Fibroblast of mammary gland (primary cell): ENCODE measurements around the gene KIAA0513.

Source experiments
- DNase-seq: peaks from one replicate; pipeline ENCODE4 v3.0.0-alpha.2; 2010; ENCODE audit warnings: low read depth
- H3K4me3 ChIP-seq: 2 replicates; pipeline ENCODE4 v1.5.1; 2011; ENCODE audit warnings: low read depth, mild to moderate bottlenecking, low read length, moderate library complexity; ENCODE audit not compliant: control insufficient read depth
- TF ChIP-seq, protein P1 (sequence below): conservative IDR thresholded peaks from 2 replicates; pipeline ENCODE4 v1.5.1; 2011; ENCODE audit warnings: low read depth, low read length, inconsistent platforms; ENCODE audit not compliant: control insufficient read depth, insufficient read depth

KIAA0513 gene

GRCh38 chr16:85100265-85100664 lies 72.7 kb downstream of the KIAA0513 start:
- TF ChIP-seq, protein P1, sequence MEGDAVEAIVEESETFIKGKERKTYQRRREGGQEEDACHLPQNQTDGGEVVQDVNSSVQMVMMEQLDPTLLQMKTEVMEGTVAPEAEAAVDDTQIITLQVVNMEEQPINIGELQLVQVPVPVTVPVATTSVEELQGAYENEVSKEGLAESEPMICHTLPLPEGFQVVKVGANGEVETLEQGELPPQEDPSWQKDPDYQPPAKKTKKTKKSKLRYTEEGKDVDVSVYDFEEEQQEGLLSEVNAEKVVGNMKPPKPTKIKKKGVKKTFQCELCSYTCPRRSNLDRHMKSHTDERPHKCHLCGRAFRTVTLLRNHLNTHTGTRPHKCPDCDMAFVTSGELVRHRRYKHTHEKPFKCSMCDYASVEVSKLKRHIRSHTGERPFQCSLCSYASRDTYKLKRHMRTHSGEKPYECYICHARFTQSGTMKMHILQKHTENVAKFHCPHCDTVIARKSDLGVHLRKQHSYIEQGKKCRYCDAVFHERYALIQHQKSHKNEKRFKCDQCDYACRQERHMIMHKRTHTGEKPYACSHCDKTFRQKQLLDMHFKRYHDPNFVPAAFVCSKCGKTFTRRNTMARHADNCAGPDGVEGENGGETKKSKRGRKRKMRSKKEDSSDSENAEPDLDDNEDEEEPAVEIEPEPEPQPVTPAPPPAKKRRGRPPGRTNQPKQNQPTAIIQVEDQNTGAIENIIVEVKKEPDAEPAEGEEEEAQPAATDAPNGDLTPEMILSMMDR: no peak
- H3K4me3 ChIP-seq: no peak overlapping the region
- DNase-seq: no peak

DNA sequence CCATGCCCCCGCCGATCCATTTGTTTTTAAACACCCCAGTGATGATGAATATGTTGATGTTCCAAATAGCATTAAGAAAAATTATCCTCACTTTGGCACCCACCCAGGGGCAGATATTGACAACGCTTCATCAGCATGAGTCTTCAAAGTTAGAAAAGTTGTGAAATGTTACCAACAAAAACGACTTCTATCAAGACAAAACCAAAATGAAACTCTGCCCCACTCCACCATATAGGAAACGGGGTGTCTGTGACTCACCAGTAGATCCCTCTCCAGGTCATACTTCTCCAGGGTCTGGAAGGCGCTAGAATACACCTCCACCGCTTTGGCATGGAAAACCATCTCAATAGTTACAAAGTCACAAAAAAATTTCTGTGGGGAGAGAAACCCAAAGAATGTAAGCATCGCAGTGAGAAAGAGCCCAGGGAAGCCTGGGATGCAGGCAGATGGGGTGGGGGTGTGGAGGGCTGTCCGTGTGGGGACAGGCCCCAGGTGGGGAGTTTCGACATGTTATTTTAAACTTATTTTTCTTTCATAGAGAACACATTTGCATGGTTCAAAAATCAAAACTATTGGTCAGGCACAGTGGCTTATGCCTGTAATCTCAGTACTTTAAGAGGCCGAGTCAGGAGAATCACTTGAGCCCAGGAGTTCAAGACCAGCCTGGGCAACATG lies 74.5 kb downstream of the KIAA0513 start:
- no peak overlapping the region for H3K4me3 ChIP-seq
- TF ChIP-seq, protein P1: no peak
- no peak for DNase-seq

DNA sequence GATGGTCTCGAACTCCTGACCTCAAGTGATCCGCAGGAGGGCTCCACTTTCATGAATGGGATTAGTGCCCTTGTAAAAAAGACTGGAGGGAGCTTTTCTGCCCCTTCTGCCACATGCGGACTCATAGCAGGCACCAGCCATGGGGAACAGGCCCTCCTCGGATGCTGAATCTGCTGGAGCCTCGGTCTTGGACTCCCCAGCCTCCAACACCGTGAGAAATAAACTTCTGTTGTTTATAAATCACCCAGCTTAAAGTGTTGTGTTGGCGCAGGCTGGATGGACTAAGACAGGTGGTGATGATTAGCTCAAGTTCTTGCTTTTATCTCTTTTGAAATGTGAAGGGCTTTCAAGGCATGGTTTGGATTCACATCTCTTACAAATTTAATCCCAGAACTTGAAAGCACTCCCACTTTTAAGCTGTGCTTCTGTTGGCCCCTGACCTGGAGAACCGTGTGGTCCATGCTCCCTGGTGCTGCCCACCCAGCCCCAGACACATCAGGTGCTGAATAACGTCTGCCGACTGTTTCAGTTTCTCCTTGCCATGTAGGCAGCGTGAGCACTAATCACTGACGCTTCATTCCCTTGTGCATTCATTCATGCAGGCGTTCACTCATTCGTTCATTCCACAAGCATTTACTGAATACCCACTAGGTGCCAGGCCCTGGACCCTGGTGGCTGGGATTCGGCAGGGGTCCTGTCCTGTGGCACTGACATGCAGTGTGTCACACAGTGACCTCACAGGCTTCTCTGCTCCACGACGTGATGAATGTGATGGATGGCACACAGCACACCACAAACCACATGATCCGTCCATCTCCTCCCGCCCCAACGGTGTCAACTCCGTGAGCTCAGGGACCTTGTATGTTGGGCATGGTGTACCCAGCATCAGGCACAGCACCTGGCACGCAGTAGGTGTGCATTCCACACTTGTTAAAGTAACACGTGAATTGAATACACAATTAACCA lies 75.8 kb downstream of the KIAA0513 start:
- no peak overlapping the region for H3K4me3 ChIP-seq
- TF ChIP-seq, protein P1: no peak
- no peak for DNase-seq

DNA sequence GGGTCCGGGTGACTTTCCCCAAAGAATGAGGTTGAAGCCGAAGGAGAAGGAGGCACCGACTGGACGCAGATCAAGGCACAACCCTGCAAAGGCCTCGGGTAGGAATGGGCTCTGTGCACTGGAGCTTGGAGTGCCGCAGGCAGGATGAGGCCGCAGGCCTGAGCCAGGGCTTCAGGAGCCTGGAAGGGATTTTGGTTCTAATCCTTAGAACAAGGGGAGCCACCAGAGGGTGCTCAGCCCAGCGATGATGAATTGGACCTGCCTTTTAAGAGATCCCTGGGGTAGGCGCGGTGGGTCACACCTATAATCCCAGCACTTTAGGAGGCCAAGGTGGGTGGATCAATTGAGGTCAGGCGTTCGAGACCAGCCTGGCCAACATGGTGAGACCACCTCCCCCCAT lies 76.6 kb downstream of the KIAA0513 start:
- no peak for DNase-seq
- TF ChIP-seq, protein P1: no peak

GRCh38 chr16:85104821-85105391 lies 77.3 kb downstream of the KIAA0513 start:
- no peak overlapping the region for H3K4me3 ChIP-seq
- no peak for DNase-seq
- TF ChIP-seq, protein P1: no peak

More for the DNA sequence above, 76.6 kb downstream of the KIAA0513 start:
- no peak overlapping the region for H3K4me3 ChIP-seq

DNA sequence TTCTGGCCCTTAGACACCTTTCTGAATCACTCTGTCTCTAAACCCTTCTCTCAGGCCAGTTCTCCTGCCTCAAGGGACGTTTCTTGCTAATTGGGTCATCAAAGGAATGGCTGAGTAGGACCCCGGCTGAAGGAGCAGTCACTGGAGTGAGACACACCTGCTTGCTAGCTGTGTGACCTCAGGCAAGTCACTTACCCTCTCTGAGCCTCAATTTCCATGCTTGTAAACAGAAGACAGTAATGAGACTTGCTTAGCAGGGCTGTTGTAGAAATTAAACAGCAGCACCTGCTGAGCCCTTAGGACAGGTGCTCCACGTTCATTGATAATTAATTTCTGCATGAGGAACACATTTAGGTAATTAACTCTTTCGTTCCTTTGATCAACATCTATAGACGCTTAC lies 77.9 kb downstream of the KIAA0513 start:
- TF ChIP-seq, protein P1: no peak
- no peak for DNase-seq
- H3K4me3 ChIP-seq: no peak overlapping the region
